PC-9 (cell line): ENCODE data around the gene CAMK2N1.

Experiments used
- CTCF ChIP-seq: fragments of 200-600 bp; sonication (generic); conservative IDR thresholded peaks from 2 replicates; pipeline ENCODE4 v1.6.1; 2017; ENCODE audit warnings: mixed run types, antibody characterized with exemption, mild to moderate bottlenecking, moderate library complexity
- EZH2 ChIP-seq: fragments of 200-600 bp; sonication (generic); IDR thresholded peaks from 2 replicates; pipeline ENCODE4 v1.8.0; 2017; ENCODE audit warnings: antibody characterized with exemption, low read depth

DNA sequence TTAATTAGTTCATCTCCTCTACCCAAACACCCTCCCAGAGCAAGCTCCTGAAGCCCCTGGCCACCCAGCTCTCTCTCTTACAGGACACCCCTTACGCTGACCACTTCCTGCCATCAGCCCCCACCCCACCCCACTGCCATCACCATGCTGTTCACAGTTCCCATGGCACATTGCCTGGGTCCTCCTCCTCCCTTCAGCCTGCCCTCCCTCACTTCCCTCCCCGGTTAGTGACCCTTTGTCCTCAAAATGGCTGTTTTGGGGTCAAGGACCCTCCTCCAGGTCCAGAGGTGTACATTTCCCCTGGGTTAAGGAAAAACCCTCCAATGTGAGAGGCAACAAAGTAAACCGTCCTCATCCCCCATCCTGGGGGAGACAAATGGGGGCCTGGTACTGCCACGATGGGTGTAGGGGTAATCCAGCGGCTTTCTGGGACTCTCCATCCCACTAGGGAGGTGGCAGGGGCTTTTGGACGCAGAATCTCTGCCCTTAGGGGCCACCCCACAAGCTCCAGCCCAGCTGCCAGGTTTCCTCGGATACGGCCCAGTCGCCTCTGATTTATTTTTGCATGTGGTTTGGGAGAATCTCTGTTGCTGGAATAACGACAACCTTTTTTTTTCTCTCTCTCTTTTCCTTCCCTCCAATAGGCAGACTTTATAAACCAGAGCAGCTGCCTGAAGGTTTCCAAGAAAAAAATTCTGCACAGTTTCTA is 8.5 kb downstream of the CAMK2N1 start:
- TF ChIP-seq CTCF (no peak), EZH2 (no peak)
